IPS-11a (cell line): ENCODE data around the gene SHC3.

ENCODE experiments used
- H3K4me3 ChIP-seq: one replicate; pipeline ENCODE4 v1.5.1; 2013; ENCODE audit warnings: low read depth, low read length, control low read depth

Gene SHC3

DNA sequence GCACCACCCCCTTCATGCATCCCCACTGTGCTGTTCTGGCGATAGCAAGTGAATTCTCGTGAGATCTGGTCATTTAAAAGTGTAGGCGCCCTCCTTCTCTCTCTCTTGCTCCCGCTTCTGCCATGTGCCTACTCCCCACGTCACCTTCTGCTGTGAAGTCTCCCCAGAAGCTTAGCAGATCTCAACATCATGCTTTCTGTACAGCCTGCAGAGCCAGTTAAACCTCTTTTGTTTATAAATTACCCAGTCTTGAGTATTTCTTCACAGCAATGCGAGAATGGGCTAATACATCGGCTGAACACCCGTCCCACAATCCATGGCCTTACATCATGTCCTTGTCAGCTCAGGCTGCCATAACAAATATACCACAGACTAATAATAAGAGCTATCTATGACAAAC, 17.4 kb downstream of the SHC3 start:
- H3K4me3 ChIP-seq, result no peak overlapping the region

DNA sequence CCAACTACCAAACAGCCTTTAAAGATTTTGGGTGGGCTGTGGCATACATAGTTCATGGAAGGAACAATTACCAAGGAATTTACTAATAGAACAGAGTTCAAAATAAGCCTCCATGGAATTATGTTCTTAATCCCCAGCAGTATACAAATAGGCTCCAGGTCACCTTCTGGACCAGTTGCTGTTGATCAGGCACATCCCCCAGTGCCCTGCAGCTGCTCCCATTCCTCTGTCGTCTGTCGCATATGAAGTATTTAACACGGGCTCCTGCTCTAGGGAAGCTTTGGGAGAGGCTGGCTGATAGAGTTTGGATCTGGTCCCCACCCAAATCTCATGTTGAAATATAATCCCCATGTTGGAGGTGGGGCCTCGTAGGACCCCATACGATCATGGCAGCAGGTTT, 17.8 kb downstream of the SHC3 start:
- no peak overlapping the region for H3K4me3 ChIP-seq

DNA sequence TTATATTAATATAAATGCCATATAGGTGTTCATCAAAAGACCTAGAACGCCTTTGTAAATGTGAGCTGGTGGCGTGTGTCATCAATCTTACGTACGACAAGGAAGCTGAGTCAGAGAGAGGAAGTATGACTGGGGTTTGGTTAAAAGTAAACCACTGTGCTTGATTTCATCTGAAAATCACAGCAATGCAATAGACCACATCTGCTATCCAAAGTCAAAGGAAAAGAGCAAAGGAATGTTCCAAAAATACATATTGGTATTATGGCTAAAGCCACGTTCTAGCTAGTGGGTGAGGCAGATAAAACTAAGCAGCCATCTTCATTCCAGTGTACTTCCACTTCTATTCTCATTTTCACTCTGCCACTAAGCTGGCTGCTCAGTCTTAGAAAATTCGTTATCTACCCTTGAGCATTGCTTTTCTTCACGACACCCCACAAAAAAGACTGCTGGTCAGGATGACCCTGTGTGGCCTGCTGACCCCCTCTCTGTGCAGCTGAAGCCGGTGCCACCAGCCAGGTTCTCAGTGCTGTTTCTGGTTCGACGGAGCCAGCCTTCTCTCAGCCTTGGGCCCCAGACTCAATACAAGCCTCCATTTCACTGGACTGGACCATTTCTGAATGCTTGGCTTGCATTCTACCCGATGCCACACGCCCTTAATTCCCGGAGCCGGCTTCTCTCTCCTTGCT, 23.8 kb downstream of the SHC3 start:
- no peak overlapping the region for H3K4me3 ChIP-seq

DNA sequence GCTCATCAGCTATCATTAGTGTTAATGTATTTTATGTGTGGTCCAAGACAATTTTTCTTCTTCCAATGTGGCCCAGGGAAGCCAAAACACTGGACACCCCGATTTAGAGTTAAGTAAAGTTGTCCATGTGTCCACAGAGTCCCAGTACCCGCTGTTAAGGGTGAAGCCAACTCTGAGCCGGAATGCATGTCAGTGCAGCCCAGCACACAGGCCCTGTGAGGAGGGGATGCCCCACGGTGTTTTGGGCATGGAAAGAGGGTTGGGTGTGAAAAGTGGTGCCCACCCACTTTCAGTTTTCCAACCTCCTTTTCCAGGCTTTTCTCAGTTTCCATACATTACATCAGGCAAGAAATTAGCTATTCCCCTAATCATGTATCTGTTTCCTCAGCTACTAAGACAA, 24.4 kb downstream of the SHC3 start:
- H3K4me3 ChIP-seq, result no peak overlapping the region

DNA sequence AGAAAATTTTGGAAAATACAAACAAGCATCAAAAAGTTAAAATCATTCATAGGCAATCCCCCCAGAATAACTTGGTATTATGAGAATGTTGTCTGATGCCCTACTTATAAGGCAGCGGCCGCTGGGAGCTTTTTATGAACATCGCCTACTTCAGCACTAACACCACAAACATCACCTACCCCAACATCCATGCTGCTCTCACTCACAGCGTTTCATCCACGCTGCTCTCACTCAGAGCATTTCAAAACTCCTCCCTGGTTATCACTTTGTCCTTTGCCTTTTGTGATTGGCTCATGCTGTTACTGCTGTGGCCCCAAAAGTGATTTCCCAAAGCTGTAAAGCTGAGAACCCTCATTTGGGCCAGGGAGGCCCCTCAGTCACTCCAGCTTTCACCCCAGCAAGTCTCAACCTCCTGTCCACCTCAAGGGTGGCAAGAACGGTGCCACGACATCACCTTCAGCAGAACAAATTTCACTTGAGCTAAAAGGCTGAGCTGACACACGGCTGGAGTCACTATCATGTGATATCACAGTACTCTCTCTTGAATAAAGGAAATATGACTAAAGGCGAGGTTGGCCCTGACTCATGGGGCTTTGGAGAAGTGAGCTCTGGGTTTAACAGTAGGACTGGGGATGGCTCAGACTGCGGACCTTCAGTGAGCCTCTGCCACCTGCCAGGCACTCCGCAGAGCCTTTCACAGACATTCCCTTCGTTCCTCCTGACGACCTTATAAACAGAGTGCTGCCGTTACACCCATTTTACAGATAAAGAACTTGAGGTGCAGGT, 25.2 kb downstream of the SHC3 start:
- no peak overlapping the region for H3K4me3 ChIP-seq

DNA sequence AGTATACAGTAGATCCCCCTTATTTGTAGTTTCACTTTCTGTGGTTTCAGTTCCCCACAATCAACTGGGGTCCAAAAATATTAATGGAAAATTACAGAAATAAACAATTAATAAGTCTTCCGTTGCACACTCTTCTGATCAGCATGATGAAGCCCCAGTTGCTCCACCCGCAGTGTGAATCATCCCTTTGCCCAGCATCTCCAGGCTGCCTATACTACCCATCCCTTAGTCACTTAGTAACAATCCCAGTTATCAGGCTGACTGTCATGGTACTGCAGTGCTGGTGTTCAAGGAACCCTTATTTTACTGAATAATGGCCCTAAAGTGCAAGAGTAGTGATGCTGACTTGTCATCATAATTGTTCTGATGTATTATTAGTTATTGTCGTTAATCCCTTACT, 28.9 kb downstream of the SHC3 start:
- H3K4me3 ChIP-seq, result no peak overlapping the region

DNA sequence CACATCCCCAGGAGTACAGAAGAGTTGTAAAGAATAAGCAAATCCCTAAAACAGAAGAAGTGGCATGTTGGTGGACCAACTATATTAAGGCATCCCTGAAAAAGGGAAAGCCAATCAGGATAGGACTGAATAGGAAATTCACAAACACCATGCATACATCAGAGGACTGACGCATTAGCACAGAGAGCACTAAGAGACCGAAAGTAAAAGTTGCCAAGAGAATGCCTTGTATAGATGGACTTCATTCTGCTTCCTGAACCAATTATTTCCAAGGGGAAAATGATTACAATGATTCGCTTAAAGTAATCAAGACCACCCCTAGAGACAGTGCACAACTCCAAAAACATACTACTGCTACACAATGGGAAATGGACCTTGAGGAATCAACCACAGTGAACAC, 33.5 kb downstream of the SHC3 start:
- H3K4me3 ChIP-seq, result no peak overlapping the region

DNA sequence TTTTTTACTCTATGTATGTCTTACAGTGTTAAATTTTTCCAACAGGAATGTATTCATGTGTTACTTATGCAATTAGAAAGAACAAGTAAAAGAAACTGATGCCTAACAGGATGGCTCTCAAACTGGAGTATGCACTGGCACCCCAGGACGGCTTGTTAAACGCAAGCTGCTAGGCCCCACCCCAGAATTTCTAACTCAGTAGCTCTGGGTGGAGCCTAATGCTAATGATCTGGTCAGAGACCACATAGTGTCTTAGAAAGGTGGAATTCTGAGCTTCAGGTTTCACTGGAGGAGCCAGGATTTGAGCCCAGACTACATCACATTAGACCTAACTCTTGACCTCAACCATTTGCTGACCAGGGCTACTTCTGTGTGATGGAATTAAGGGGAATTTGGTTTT, 34.4 kb downstream of the SHC3 start:
- H3K4me3 ChIP-seq, result no peak overlapping the region

DNA sequence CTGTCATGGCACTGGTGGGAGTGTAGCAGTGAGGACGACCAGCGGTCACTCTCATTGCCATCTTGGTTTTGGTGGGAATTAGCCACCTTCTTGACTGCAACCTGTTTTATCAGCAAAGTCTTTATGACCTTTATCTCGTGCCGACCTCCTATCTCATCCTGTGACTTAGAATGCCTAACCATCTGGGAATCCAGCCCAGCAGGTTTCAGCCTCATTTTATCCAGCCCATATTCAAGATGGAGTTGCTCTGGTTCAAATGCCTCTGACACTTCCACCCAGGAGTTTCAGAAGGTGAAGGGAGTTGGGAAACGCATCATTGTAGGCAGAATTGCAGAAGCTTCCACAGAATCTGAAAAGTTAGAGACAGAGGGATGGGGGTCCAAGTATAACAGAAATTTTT, 35.4 kb downstream of the SHC3 start:
- H3K4me3 ChIP-seq, result no peak overlapping the region

DNA sequence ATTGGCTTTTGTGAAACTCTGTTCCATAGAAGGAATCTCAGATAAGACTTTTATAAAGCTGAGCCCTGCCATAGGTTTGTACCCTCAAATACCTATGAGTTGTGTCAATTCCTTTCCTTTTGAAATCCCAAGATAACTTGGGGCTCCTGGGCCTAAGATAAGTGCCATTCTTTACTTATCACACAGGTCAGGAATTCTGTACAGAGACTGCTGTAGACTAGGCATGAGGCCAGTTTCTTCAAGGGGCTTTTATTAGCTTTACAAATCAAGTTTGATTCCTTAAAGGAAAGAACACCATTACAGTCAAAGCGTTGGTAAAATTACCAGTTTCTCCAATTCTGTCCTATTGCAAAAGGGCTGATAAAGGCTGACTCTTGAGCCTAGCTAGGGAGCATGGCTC, 39.2 kb downstream of the SHC3 start:
- no peak overlapping the region for H3K4me3 ChIP-seq

DNA sequence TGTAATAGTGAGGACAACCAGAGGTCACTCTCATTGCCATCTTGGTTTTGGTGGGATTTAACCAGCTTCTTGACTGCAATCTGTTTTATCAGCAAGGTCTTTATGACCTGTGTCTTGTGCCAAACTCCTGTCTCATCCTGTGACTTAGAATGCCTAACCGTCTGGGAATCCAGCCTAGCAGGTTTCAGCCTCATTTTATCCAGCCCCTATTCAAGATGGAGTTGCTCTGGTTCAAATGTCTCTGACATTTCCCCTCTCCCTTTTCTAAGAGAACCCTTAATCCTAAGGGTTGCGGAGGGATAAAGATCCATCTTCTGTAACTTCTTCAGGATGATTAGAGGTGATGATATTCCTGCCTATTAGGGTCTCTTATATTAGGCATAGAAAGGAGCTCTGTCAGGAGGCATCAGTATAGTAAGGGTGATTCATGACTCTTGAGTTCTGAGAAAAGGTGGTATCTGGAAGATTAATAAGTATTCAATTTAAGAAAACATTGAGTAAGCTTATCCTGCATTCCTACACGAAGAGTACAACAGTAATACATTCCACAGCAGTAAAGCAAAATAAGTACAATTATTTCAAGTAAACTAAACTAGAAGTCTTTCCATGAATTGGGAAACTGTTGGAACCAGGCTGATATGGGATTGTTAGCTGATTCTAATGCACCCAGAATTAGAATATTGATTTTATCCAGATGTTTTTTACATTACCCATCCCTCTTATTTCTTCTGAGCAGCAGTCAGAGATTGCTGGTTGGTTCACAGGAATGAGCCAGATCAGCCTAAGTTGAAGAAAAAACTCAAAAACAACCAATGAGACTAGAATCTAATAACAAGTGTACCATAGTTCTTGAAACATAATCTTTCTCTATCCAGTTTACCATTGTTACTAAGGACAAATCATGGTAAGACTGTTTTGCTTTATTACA, 39.9 kb downstream of the SHC3 start:
- H3K4me3 ChIP-seq, result no peak overlapping the region

DNA sequence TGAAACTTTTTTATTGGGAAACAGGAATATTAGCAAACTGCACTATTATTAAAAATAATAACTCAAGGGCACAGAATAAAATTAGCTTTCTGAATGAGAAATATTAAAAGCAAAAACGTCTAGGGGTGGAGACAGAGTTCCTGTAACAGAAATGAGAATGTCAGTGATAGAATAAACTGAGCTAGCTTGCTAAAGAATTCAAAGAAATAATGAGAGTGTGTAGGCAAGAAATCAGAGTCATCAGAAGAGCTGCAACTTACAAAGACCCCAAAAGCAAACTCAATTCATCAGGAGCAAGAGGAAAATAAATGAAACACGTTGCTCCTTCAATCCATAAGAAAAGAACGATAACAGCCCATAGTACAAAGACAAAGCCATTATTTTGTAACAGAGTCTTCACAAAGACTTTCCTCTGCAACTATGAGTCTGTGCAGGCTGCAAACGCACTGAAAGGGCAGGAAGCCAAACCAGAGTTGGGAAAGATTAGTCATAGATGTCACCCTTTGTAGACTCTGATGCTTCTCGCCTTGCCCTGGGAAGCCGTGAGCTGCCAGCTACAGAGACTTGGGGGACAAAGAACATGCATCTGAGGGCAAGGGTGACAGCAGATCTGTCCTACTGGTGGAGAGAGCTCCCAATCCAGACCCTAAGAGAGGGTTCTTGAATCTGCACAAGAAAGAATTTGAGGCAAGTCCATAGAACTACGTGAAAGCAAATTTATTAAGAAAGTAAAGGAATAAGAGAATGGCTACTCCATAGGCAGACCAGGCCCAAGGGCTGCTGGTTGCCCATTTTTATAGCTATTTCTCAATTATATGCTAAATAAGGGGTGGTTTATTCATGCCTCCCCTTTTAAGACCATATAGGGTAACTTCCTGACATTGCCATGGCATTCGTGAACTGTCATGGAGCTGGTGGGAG, 40.8 kb downstream of the SHC3 start:
- no peak overlapping the region for H3K4me3 ChIP-seq

DNA sequence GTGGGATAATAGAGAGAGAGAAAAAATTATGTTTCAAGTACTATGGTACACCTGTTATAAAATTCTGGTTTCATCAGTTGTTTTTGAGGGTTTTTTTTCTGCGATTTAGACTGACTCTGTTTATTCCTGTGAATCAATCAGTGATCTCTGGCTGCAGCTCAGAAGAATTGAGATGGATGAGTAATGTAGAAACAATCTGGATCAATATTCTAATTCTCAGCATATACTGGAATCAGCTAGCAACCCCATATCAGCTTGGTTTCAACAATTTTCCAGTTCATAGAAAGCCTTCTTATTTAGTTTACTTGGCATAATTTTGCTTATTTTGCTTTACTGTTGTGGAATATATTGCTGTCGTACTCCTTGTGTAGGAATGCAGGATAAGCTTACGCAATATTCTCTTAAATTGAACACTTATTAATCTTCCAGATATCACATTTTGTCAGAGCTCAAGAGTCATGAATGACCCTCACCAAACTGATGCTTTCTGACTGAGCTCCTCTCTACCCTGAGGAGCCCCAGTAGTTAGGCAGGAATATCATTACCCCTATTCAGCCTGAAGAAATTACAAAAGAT, 42.9 kb downstream of the SHC3 start:
- H3K4me3 ChIP-seq, result no peak overlapping the region

DNA sequence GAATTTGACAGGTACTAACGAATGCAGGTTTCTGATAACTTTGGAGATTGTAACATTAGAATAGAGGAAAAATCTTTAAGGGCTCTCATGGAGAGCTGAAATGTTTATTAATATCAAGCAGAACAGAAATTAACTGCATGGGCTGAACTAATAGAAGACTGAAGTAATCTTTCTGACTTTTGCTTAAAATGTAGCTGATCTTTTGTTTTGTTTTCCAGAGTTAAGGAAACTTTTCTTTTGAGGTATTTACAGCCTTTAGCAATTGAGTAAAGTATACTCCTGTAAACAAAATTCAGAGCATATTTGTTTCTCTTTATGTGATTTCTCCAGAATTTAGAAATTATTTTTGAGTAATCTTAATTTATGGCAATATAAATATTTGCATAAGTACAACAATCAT, 43.9 kb downstream of the SHC3 start:
- no peak overlapping the region for H3K4me3 ChIP-seq

DNA sequence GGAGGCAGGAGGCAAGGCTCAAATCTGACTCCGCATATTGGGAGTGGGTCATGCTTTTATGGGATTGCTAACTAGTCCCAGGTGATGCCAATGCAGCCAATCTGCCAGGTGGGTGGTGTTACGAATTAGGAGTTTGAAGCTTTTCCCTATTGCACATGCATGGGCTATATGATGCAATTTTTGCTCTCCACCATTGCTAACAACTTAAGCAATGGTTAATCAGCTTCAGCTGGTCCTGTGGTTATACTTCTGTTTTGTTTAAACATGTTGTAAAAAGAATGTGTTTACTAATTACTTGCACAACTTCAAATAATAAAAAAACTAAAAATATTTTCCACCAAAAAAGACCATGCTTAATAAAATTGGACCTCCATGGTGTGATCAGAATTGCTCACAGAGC, 55.7 kb downstream of the SHC3 start:
- H3K4me3 ChIP-seq, result no peak overlapping the region

DNA sequence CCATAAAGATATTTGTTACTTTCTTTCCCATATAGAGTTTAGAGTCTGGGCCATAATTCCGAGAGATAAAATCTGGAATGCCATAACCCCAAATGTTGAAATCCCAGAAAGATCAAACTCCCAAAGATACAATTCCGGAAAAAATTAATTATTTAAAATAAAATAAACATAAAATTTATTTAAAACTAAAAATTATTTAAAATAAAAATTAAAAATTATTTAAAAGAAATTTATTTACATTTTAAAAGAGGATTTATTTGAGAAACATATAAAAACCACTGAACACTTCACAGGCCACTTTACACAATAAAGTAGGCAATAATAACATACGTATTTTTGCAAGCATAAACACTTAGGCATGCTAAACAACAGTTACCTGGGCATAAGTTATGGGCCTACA, 57.9 kb downstream of the SHC3 start:
- H3K4me3 ChIP-seq, result no peak overlapping the region

DNA sequence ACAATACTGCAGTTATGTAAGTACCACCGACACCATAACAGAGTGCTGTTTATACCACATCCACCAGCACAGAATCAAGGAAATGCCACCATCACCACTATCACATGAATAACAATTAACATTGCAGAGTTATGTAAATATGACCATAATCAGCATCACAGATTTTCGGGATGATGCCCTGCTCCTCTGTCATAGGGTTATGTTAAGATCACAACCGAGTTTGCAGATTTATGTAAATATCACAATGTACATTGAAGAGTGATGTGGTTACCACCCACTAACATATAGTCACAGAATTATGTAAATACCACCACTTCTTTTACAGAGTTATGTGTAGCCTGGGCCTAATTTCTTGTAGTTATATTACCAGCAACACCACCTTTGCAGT, 61.8 kb downstream of the SHC3 start:
- no peak overlapping the region for H3K4me3 ChIP-seq

DNA sequence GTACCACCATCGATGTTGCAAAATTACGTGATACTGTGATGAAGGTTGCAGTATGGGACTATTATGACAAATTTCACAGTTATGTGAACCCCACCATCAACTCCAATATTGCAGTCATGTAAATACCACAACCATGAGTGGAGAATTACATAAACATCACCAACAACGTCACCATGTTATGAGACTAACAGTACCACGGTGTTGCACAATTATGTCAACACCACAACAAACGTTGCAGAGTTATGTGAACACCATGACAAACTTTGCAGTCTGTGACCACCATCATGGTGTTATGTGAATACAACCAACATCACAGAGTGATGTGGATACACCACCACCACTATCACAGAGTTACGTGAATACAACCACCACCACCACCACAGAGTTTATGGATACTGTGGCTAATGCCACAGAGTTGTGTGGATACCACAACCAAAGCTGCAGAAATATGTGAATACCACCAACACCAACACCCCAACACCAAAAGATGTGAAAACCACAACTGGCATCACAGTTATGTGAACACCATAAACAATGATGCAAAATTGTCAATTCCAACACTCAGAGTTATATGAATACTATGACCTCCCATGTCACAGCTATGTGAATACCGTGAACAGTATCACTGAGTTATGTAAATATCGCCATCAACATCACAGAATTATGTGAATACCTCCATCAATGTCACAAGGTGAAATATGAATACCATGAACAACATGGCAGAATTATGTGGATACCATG, 62.4 kb downstream of the SHC3 start:
- H3K4me3 ChIP-seq, result no peak overlapping the region

DNA sequence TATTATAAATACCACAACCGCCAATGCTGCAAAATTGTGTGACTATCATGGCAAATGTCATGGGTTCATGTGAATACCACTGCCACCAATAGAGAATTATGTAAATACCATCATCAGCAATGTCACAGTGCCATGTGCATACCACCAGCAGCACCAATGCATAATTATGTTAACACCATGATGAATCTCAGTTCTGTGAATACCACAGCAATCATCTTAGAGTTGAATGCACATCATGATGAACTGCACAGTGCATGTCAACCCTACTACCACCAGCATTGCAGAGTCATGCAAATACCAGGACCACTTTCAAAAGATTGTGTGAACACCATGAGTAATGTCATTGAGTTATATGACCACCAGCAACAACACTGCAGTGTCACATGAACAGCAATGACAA, 63.2 kb downstream of the SHC3 start:
- no peak overlapping the region for H3K4me3 ChIP-seq

DNA sequence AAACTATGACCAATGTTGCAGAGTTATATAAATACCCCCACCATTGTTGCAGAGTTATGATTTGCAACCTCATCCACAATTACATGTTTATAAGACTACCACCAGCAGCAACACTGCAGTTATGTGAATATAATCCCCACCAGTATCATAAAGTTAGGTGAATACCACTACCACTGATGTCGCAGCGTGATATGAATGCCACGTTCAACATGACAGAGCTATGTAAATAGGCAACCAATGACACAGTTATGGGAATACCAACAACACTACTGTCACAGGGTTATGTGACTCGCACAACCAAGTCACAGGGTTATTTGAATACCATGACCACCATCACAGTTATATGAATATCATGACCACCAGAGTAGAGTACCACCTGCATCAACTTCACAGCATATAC, 63.9 kb downstream of the SHC3 start:
- H3K4me3 ChIP-seq, result no peak overlapping the region
